HepG2 (cell line): Measurements from ENCODE around the gene PPP1R18. TPM values are rescaled to one million over a fixed set of nuclear protein-coding genes. Genes with fewer than 3 reads are reported as not detected.

Experiments used
- CEBPZ ChIP-seq: IDR thresholded peaks from 2 replicates; pipeline ENCODE4 v1.6.1; 2012; ENCODE audit warnings: low read length, improper control_type of control experiment
- DZIP1 ChIP-seq: sonication (generic); formaldehyde crosslinking; IDR thresholded peaks from 2 replicates; pipeline ENCODE4 v1.5.0; 2020; ENCODE audit warnings: mild to moderate bottlenecking, missing genetic modification reagents
- HCFC1 ChIP-seq: fragments of 150-350 bp; IDR thresholded peaks from 2 replicates; pipeline ENCODE4 v1.6.1; 2014; ENCODE audit warnings: low read depth, low read length
- HES4 ChIP-seq: sonication (generic); formaldehyde crosslinking; IDR thresholded peaks from 2 replicates; pipeline ENCODE4 v1.9.0; 2021; ENCODE audit warnings: mild to moderate bottlenecking, missing genetic modification reagents, borderline replicate concordance
- HIVEP1 ChIP-seq: sonication (generic); formaldehyde crosslinking; IDR thresholded peaks from 2 replicates; pipeline ENCODE4 v1.4.0; 2020; ENCODE audit warnings: mild to moderate bottlenecking, missing genetic modification reagents
- HOXD1 ChIP-seq: sonication (generic); formaldehyde crosslinking; IDR thresholded peaks from 2 replicates; pipeline ENCODE4 v1.5.0; 2020; ENCODE audit warnings: missing genetic modification reagents
- IRF1 ChIP-seq: sonication (generic); formaldehyde crosslinking; IDR thresholded peaks from 2 replicates; pipeline ENCODE4 v1.4.0; 2020; ENCODE audit warnings: low read depth, mild to moderate bottlenecking, missing genetic modification reagents
- KLF13 ChIP-seq: sonication (generic); formaldehyde crosslinking; IDR thresholded peaks from 2 replicates; pipeline ENCODE4 v1.4.0; 2020; ENCODE audit warnings: mild to moderate bottlenecking, missing genetic modification reagents
- PATZ1 ChIP-seq: sonication (generic); formaldehyde crosslinking; IDR thresholded peaks from 2 replicates; pipeline ENCODE4 v1.4.0; 2020; ENCODE audit warnings: missing genetic modification reagents
- REL ChIP-seq: sonication (generic); formaldehyde crosslinking; conservative IDR thresholded peaks from 2 replicates; pipeline ENCODE4 v1.8.0; 2022; ENCODE audit warnings: mild to moderate bottlenecking, missing genetic modification reagents, moderate library complexity
- TOPORS ChIP-seq: sonication (generic); formaldehyde crosslinking; IDR thresholded peaks from 2 replicates; pipeline ENCODE4 v1.8.0; 2023; ENCODE audit warnings: mild to moderate bottlenecking, missing genetic modification reagents
- ZFX ChIP-seq: sonication (generic); formaldehyde crosslinking; IDR thresholded peaks from 2 replicates; pipeline ENCODE4 v1.4.0; 2020; ENCODE audit warnings: mild to moderate bottlenecking, low read depth, missing genetic modification reagents, moderate library complexity
- ZFY ChIP-seq: sonication (generic); formaldehyde crosslinking; IDR thresholded peaks from 2 replicates; pipeline ENCODE4 v1.4.0; 2020; ENCODE audit warnings: missing genetic modification reagents
- ZNF549 ChIP-seq: sonication (generic); formaldehyde crosslinking; IDR thresholded peaks from 2 replicates; pipeline ENCODE4 v1.5.0; 2020; ENCODE audit warnings: missing genetic modification reagents
- polyA plus RNA-seq, 8 experiments: library from polyadenylated mRNA; depleted of rRNA in 3 of 8; stranded (reverse) in 7 of 8; unstranded in 1 of 8; fragments of >200 nt; fragmentation: Illumina TruSeq in 4 of 8; extraction: Trizol in 4 of 8; gene quantifications; 2 replicates each; pipeline versions ENCODE4 v1.2.1 to v1.2.3, GENCODE V29; 2011 to 2016; ENCODE audit warnings: low read depth in 4 of 8, missing spikeins in 1 of 8, mixed read lengths in 1 of 8; ENCODE audit not compliant: insufficient read depth in 1 of 8
- total RNA-seq, 5 experiments: library from RNA; depleted of rRNA; stranded (reverse); fragments of >200 nt; fragmentation: Illumina TruSeq; extraction: Trizol; gene quantifications; 2 replicates each; pipeline ENCODE4 v1.2.3, GENCODE V29; 2016; ENCODE audit warnings: low read depth in 1 of 5
- TF ChIP-seq, protein P1 (sequence below): IDR thresholded peaks from 2 replicates; pipeline ENCODE4 v1.6.1; 2016; ENCODE audit warnings: missing biosample characterization, missing genetic modification reagents, low read depth
- TF ChIP-seq, protein P2 (sequence below): sonication (generic); formaldehyde crosslinking; IDR thresholded peaks from 2 replicates; pipeline ENCODE4 v1.8.1; 2023; ENCODE audit warnings: mild to moderate bottlenecking, inconsistent platforms, moderate library complexity, missing genetic modification reagents, borderline replicate concordance

Gene PPP1R18
- total and polyA plus RNA-seq, 2 of the 13 experiments (the other 11 are each of a cell fraction or from before 2014, with no cell fraction given) = 4.9 to 9.2 TPM

- TF ChIP-seq CEBPZ (no peak), HIVEP1 (CRISPR knock-in tag) (0 out of 2 replicates have a peak, but pooled peaks have one; percentile 61), DZIP1 (no peak), ZFY (CRISPR knock-in tag) (peak; percentile 68), ZNF549 (no peak), PATZ1 (CRISPR knock-in tag) (peak; percentile 80), IRF1 (no peak), ZFX (peak; percentile 57), REL (0 out of 2 replicates have a peak, but pooled peaks have one; percentile 49), TOPORS (CRISPR knock-in tag) (no peak), HOXD1 (CRISPR knock-in tag) (peak; percentile 33; the same call in 1 of the 2 replicates), HCFC1 (peak; percentile 12; the same call in 1 of the 2 replicates), KLF13 (no peak), HES4 (peak; percentile 85; the same call in 1 of the 2 replicates)
- TF ChIP-seq, protein P1, sequence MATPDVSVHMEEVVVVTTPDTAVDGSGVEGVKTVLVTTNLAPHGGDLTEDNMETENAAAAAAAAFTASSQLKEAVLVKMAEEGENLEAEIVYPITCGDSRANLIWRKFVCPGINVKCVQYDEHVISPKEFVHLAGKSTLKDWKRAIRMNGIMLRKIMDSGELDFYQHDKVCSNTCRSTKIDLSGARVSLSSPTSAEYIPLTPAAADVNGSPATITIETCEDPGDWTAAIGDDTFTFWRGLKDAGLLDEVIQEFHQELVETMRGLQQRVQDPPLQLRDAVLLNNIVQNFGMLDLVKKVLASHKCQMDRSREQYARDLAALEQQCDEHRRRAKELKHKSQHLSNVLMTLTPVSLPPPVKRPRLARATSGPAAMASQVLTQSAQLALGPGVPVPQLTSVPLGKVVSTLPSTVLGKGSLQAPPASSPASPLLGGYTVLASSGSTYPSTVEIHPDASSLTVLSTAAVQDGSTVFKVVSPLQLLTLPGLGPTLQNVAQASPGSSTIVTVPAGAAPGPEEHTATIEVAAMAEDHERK (CRISPR knock-in tag) = no peak
- TF ChIP-seq, protein P2, sequence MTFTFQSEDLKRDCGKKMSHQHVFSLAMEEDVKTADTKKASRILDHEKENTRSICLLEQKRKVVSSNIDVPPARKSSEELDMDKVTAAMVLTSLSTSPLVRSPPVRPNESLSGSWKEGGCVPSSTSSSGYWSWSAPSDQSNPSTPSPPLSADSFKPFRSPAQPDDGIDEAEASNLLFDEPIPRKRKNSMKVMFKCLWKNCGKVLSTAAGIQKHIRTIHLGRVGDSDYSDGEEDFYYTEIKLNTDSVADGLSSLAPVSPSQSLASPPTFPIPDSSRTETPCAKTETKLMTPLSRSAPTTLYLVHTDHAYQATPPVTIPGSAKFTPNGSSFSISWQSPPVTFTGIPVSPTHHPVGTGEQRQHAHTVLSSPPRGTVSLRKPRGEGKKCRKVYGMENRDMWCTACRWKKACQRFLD (CRISPR knock-in tag) = 0 out of 2 replicates have a peak, but pooled peaks have one; percentile 40
These were observed 4.2 kb upstream of the PPP1R18 start, which contains the start of gene NRM (continued) for GRCh38 chr6:30690403-30691207.
